Stimulated activated naive CD8-positive, alpha-beta T cell treated with anti-CD3 and anti-CD28 coated beads, Interleukin-15, amount 100 ng/mL, for 72 hours (primary cell): ENCODE measurements around the gene FURIN.
A peak's percentile ranks its signal among the peaks of the same experiment; 100 is the strongest.

ENCODE experiments used
- ATAC-seq: fragments of 150-1000 bp; cut with Tn5 transposase; 2 replicates; pipeline ENCODE4 v1.10.0; 2021; ENCODE audit warnings: mild to moderate bottlenecking, moderate library complexity
- DNase-seq, 2 donors: peaks; one replicate each; pipeline ENCODE4 v3.0.0; 2021 to 2022
- H3K27ac Mint-ChIP-seq, 2 donors: one replicate each; pipeline ENCODE4 v1.8.0; 2022; ENCODE audit warnings: mild to moderate bottlenecking in 2 of 2, mixed read lengths in 2 of 2, moderate library complexity in 2 of 2
- H3K27me3 Mint-ChIP-seq: one replicate; pipeline ENCODE4 v1.8.0; 2022; ENCODE audit warnings: mixed read lengths
- H3K4me1 Mint-ChIP-seq: one replicate; pipeline ENCODE4 v1.8.0; 2022; ENCODE audit warnings: mild to moderate bottlenecking, mixed read lengths
- H3K4me3 Mint-ChIP-seq, 2 donors: one replicate each; pipeline ENCODE4 v1.8.0; 2022; ENCODE audit warnings: mild to moderate bottlenecking in 2 of 2, mixed read lengths in 2 of 2, moderate library complexity in 1 of 2
- H3K9me3 Mint-ChIP-seq, 2 donors: one replicate each; pipeline ENCODE4 v1.8.0; 2022; ENCODE audit warnings: mixed read lengths in 2 of 2

The FURIN gene

GRCh38 chr15:90881181-90881977 is 13.0 kb downstream of the FURIN start:
- DNase-seq (peak in 1 of 2 donors; percentile 29), ATAC-seq (no peak)
- Mint-ChIP-seq H3K9me3 (no peaks in the 10 kb centered on the region), H3K4me3 (peak overlapping the region in 1 of 2 donors; percentile 39), H3K27me3 (peaks cover 9% of the 10 kb centered on the region), H3K27ac (peak overlapping the region in 1 of 2 donors; percentile 42), H3K4me1 (peaks cover 48% of the 10 kb centered on the region)

GRCh38 chr15:90881978-90882721 is 13.8 kb downstream of the FURIN start:
- H3K27ac Mint-ChIP-seq = no peak overlapping the region

GRCh38 chr15:90882781-90883525 is 14.6 kb downstream of the FURIN start:
- Mint-ChIP-seq H3K4me3 (peak overlapping the region; percentile 21 to 57), H3K27me3 (peaks cover 9% of the 10 kb centered on the region), H3K27ac (peak overlapping the region in 1 of 2 donors; percentile 65), H3K9me3 (no peaks in the 10 kb centered on the region), H3K4me1 (peaks cover 39% of the 10 kb centered on the region)
- DNase-seq = peak in 1 of 2 donors; percentile 50
- peak; percentile 5 for ATAC-seq

More at GRCh38 chr15:90881978-90882721, 13.8 kb downstream of the FURIN start:
- H3K4me1 Mint-ChIP-seq = peaks cover 42% of the 10 kb centered on the region
- H3K4me3 Mint-ChIP-seq = peak overlapping the region in 1 of 2 donors; percentile 57
- H3K9me3 Mint-ChIP-seq = no peaks in the 10 kb centered on the region
- H3K27me3 Mint-ChIP-seq = peaks cover 9% of the 10 kb centered on the region
- DNase-seq = peak in 1 of 2 donors; percentile 40
- ATAC-seq = no peak

- peaks cover 9% of the 10 kb centered on the region for H3K27me3 Mint-ChIP-seq
- no peaks in the 10 kb centered on the region for H3K9me3 Mint-ChIP-seq
- H3K27ac Mint-ChIP-seq = peak overlapping the region; percentile 34 to 65
- H3K4me1 Mint-ChIP-seq = peaks cover 39% of the 10 kb centered on the region
- DNase-seq (peak in 1 of 2 donors; percentile 53), ATAC-seq (peak; percentile 21)
- peak overlapping the region; percentile 21 to 57 for H3K4me3 Mint-ChIP-seq
These were observed 15.2 kb downstream of the FURIN start for GRCh38 chr15:90883526-90883975.

GRCh38 chr15:90883976-90884718 is 15.8 kb downstream of the FURIN start, which contains the start of gene FES:
FES (plus strand) TSS chr15:90884504; CDS start chr15:90885046, 542 bp downstream.
- H3K4me1 Mint-ChIP-seq = peaks cover 40% of the 10 kb centered on the region
- ATAC-seq (peak; percentile 37), DNase-seq (no peak)
- H3K9me3 Mint-ChIP-seq = no peaks in the 10 kb centered on the region
- H3K4me3 Mint-ChIP-seq = peak within 1 kb of the TSS; percentile 32 to 66
- H3K27me3 Mint-ChIP-seq = peaks cover 9% of the 10 kb centered on the region
- peak within 1 kb of the TSS; percentile 65 for H3K27ac Mint-ChIP-seq

GRCh38 chr15:90884719-90885431 is 16.5 kb downstream of the FURIN start:
- no peaks in the 10 kb centered on the region for H3K9me3 Mint-ChIP-seq
- peak overlapping the region; percentile 32 to 66 for H3K4me3 Mint-ChIP-seq
- DNase-seq (peak in 1 of 2 donors; percentile 66), ATAC-seq (peak; percentile 19)
- peak overlapping the region; percentile 63 to 65 for H3K27ac Mint-ChIP-seq
- H3K4me1 Mint-ChIP-seq = peaks cover 45% of the 10 kb centered on the region
- H3K27me3 Mint-ChIP-seq = peaks cover 9% of the 10 kb centered on the region

- ATAC-seq (peak; percentile 47), DNase-seq (peak; percentile 83 to 84)
- H3K9me3 Mint-ChIP-seq = no peaks in the 10 kb centered on the region
- H3K4me3 Mint-ChIP-seq = peak overlapping the region; percentile 32 to 66
- peak overlapping the region; percentile 63 to 65 for H3K27ac Mint-ChIP-seq
- peaks cover 45% of the 10 kb centered on the region for H3K4me1 Mint-ChIP-seq
- peaks cover 9% of the 10 kb centered on the region for H3K27me3 Mint-ChIP-seq
These were observed 17.3 kb downstream of the FURIN start for GRCh38 chr15:90885432-90886290.

GRCh38 chr15:90886291-90886614 is 17.9 kb downstream of the FURIN start:
- Mint-ChIP-seq H3K9me3 (no peaks in the 10 kb centered on the region), H3K27ac (no peak overlapping the region), H3K27me3 (peaks cover 9% of the 10 kb centered on the region), H3K4me1 (peaks cover 45% of the 10 kb centered on the region), H3K4me3 (no peak overlapping the region)
- DNase-seq (no peak), ATAC-seq (no peak)

GRCh38 chr15:90887037-90887481 is 18.7 kb downstream of the FURIN start:
- peaks cover 45% of the 10 kb centered on the region for H3K4me1 Mint-ChIP-seq
- no peak overlapping the region for H3K27ac Mint-ChIP-seq
- DNase-seq = no peak
- no peak overlapping the region for H3K4me3 Mint-ChIP-seq
- H3K9me3 Mint-ChIP-seq = no peaks in the 10 kb centered on the region
- no peak for ATAC-seq
- H3K27me3 Mint-ChIP-seq = peaks cover 9% of the 10 kb centered on the region

- Mint-ChIP-seq H3K9me3 (no peaks in the 10 kb centered on the region), H3K4me3 (no peak overlapping the region), H3K4me1 (peaks cover 26% of the 10 kb centered on the region), H3K27ac (peak overlapping the region in 1 of 2 donors; percentile 59), H3K27me3 (peaks cover 9% of the 10 kb centered on the region)
- no peak for ATAC-seq
- no peak for DNase-seq
These were observed 20.9 kb downstream of the FURIN start for GRCh38 chr15:90889313-90889730.

- no peak overlapping the region for H3K27ac Mint-ChIP-seq
- no peak for DNase-seq
- no peaks in the 10 kb centered on the region for H3K9me3 Mint-ChIP-seq
- no peak overlapping the region for H3K4me3 Mint-ChIP-seq
- peaks cover 5% of the 10 kb centered on the region for H3K27me3 Mint-ChIP-seq
- peaks cover 23% of the 10 kb centered on the region for H3K4me1 Mint-ChIP-seq
- ATAC-seq = no peak
These were observed 21.5 kb downstream of the FURIN start for GRCh38 chr15:90889736-90890456.

- Mint-ChIP-seq H3K4me3 (no peak overlapping the region), H3K9me3 (no peaks in the 10 kb centered on the region), H3K27me3 (no peaks in the 10 kb centered on the region), H3K27ac (peak overlapping the region in 1 of 2 donors; percentile 83), H3K4me1 (peaks cover 13% of the 10 kb centered on the region)
- no peak for ATAC-seq
- no peak for DNase-seq
These were observed 22.5 kb downstream of the FURIN start for GRCh38 chr15:90890839-90891238.
